ENCODE data around the gene INSM2. TPM values are rescaled to one million over a fixed set of nuclear protein-coding genes. Genes with fewer than 3 reads are reported as not detected.

The INSM2 gene
- total and polyA plus RNA-seq, 2 of the 4 experiments (the other 2 are of a cell fraction), result not detected

DNA sequence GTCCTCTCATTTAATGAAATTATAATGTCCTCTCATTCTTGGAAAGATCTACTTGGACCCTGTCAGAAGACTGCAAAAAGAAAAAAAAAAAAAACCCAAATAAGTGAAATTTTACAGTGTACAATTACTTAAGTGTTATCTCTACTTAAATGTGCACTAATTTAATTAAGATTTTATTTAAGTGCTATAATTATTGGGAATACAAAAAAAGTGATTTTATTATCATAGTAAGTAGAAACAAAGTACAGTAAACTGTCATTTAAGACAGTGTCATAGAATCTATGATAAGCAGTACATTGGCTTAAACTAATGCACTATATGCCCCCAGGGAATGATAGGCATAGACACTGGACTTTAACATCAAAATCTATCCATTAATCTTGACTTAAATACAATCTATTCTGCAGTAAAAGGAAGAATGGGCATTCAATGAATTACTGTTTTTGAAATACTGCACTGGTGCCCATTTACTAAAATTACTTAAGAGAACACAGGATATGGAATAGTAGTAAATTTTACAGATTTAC is 23.3 kb downstream of the INSM2 start:
- TF ChIP-seq MXI1 (IDR thresholded peaks at IDR 0.05; ENCODE audit: borderline replicate concordance, low read depth, low read length) (no peak), BHLHE40 (IDR thresholded peaks at IDR 0.05; ENCODE audit: low read depth, low read length) (no peak), CEBPB (IDR thresholded peaks at IDR 0.05; ENCODE audit: low read depth, low read length) (no peak), RCOR1 (IDR thresholded peaks at IDR 0.05; ENCODE audit: insufficient replicate concordance, low read length) (no peak), MAFK (IDR thresholded peaks at IDR 0.05; ENCODE audit: low read depth, low read length) (no peak), POLR2A (IDR thresholded peaks at IDR 0.05; ENCODE audit: low read depth, low read length) (no peak), SMC3 (IDR thresholded peaks at IDR 0.05; ENCODE audit: low read depth, low read length) (no peak)
- intact Hi-C loops (cut with micrococcal nuclease), result no loop called here
- Histone ChIP-seq H4K8ac (ENCODE audit: low read depth in 2 of 2, low read length in 2 of 2) (no peak overlapping the region), H2AK9ac (replicated peaks; ENCODE audit: low read depth, low read length, poor library complexity) (no peak overlapping the region), H3K23ac (ENCODE audit: low read depth, low read length) (no peak overlapping the region), H3K14ac (replicated peaks; ENCODE audit: low read depth, low read length) (no peak overlapping the region), H3K56ac (ENCODE audit: extremely low read depth, insufficient read depth, low read length) (no peak overlapping the region), H3K9me3 (ENCODE audit: control insufficient read depth, insufficient read depth, low read length) (no peaks in the 10 kb centered on the region), H3K27me3 (ENCODE audit: control insufficient read depth, insufficient read depth, low read length) (no peaks in the 10 kb centered on the region), H2AFZ (replicated peaks; ENCODE audit: low read length, poor library complexity) (no peak overlapping the region), H4K5ac (ENCODE audit: low read depth, low read length) (no peak overlapping the region), H3K4me3 (ENCODE audit: insufficient read depth, low read depth, low read length) (no peak overlapping the region), H3K4ac (ENCODE audit: low read depth, low read length) (no peak overlapping the region), H4K91ac (ENCODE audit: insufficient read depth, low read depth, low read length) (no peak overlapping the region), H2BK15ac (ENCODE audit: low read depth, low read length) (no peak overlapping the region), H3K4me2 (ENCODE audit: low read depth, low read length) (no peak overlapping the region), H3K18ac (ENCODE audit: low read depth, low read length) (no peak overlapping the region), H2BK20ac (ENCODE audit: low read depth, low read length) (no peak overlapping the region), H2BK5ac (ENCODE audit: low read depth, low read length, poor library complexity, severe bottlenecking) (no peak overlapping the region), H3K79me1 (ENCODE audit: low read depth in 1 of 2, low read length in 2 of 2) (no peaks in the 10 kb centered on the region), H2AK5ac (ENCODE audit: low read depth, low read length) (no peak overlapping the region), H3K9me1 (ENCODE audit: insufficient read depth, low read length) (no peaks in the 10 kb centered on the region), H3K36me3 (ENCODE audit: control insufficient read depth, insufficient read depth, low read length) (no peaks in the 10 kb centered on the region), H4K20me1 (ENCODE audit: insufficient read depth, low read length) (no peaks in the 10 kb centered on the region), H3K9ac (ENCODE audit: low read depth, low read length) (no peak overlapping the region), H2BK120ac (ENCODE audit: low read depth, low read length) (no peak overlapping the region), H3K4me1 (ENCODE audit: control insufficient read depth, insufficient read depth, low read length) (no peaks in the 10 kb centered on the region), H3K27ac (ENCODE audit: insufficient read depth, low read length) (no peak overlapping the region)
- in situ Hi-C loops (cut with MboI; ENCODE audit: low sequenced_read_pairs), result no loop called here
- ChIA-PET POLR2A (ENCODE audit: unreplicated experiment) (no interaction called here), CTCF (no interaction called here)
- DNase-seq (no peak), ATAC-seq (ENCODE audit: low read depth) (no peak)
- dilution Hi-C loops (cut with HindIII; ENCODE audit: low sequenced_read_pairs, unreplicated experiment), result no loop called here
- no TSS peak for BruUV-seq (replicated peaks)
